GM23248 (cell line): ENCODE results near the gene SUSD4. TPM values are rescaled to one million over a fixed set of nuclear protein-coding genes. Genes with fewer than 3 reads are reported as not detected.

Experiments used
- DNase-seq: peaks from one replicate; pipeline ENCODE4 v3.0.0-alpha.2; 2015
- H2AFZ ChIP-seq: fragments of 200-600 bp; sonication (generic); 2 replicates; pipeline ENCODE4 v1.6.1; 2016; ENCODE audit warnings: antibody characterized with exemption
- H3F3A ChIP-seq: fragments of 200-600 bp; sonication (generic); 2 replicates; pipeline ENCODE4 v1.6.1; 2016; ENCODE audit warnings: mild to moderate bottlenecking, antibody characterized with exemption, mixed run types; ENCODE audit not compliant: insufficient read depth
- H3K27ac ChIP-seq: fragments of 200-600 bp; sonication (generic); 2 replicates; pipeline ENCODE4 v1.5.1; 2016; ENCODE audit warnings: mild to moderate bottlenecking
- H3K27me3 ChIP-seq: fragments of 200-600 bp; sonication (generic); replicated peaks from 2 replicates; pipeline ENCODE4 v1.6.1; 2016; ENCODE audit warnings: mild to moderate bottlenecking; ENCODE audit not compliant: insufficient read depth
- H3K36me3 ChIP-seq: fragments of 200-600 bp; sonication (generic); 2 replicates; pipeline ENCODE4 v1.6.1; 2016; ENCODE audit warnings: low read depth, mild to moderate bottlenecking
- H3K4me1 ChIP-seq: fragments of 200-600 bp; sonication (generic); 2 replicates; pipeline ENCODE4 v1.6.1; 2016; ENCODE audit warnings: mild to moderate bottlenecking; ENCODE audit not compliant: insufficient read depth
- H3K4me2 ChIP-seq: fragments of 200-600 bp; sonication (generic); one replicate; pipeline ENCODE4 v1.6.1; 2016; ENCODE audit warnings: mild to moderate bottlenecking; ENCODE audit not compliant: unreplicated experiment
- H3K4me3 ChIP-seq: fragments of 200-600 bp; sonication (generic); 2 replicates; pipeline ENCODE4 v1.5.1; 2016; ENCODE audit warnings: mild to moderate bottlenecking
- H3K79me2 ChIP-seq: fragments of 200-600 bp; sonication (generic); 2 replicates; pipeline ENCODE4 v1.6.1; 2016; ENCODE audit warnings: mild to moderate bottlenecking; ENCODE audit not compliant: insufficient read depth
- H3K9ac ChIP-seq: fragments of 200-600 bp; sonication (generic); 2 replicates; pipeline ENCODE4 v1.6.1; 2016; ENCODE audit warnings: mild to moderate bottlenecking
- H3K9me2 ChIP-seq: fragments of 200-600 bp; sonication (generic); 2 replicates; pipeline ENCODE4 v1.6.1; 2016; ENCODE audit warnings: mixed run types, mild to moderate bottlenecking, moderate library complexity; ENCODE audit not compliant: insufficient read depth
- H3K9me3 ChIP-seq: fragments of 200-600 bp; sonication (generic); one replicate; pipeline ENCODE4 v1.6.1; 2017; ENCODE audit warnings: low read depth
- H4K20me1 ChIP-seq: fragments of 200-600 bp; sonication (generic); 2 replicates; pipeline ENCODE4 v1.6.0; 2016; ENCODE audit not compliant: insufficient read depth
- EZH2 ChIP-seq: fragments of 200-600 bp; sonication (generic); IDR thresholded peaks from 2 replicates; pipeline ENCODE4 v1.6.1; 2018; ENCODE audit warnings: antibody characterized with exemption, mild to moderate bottlenecking; ENCODE audit not compliant: insufficient read depth, poor library complexity, severe bottlenecking
- EZH2phosphoT487 ChIP-seq: fragments of 200-600 bp; sonication (generic); IDR thresholded peaks from 2 replicates; pipeline ENCODE4 v1.6.1; 2018; ENCODE audit warnings: antibody characterized with exemption, moderate library complexity, mild to moderate bottlenecking, low read depth; ENCODE audit not compliant: insufficient read depth
- WGBS, 2 experiments: methylation state at CpG; one replicate each; pipeline ENCODE4 v1.1.6; 2015 to 2017; ENCODE audit warnings: low lambda C conversion rate in 2 of 2, low coverage in 1 of 2; ENCODE audit errors: missing lambda C conversion rate in 2 of 2; 5-methylcytosine and 5-hydroxymethylcytosine counted together
- in situ Hi-C: fragments of 300-500 bp; cut with MboI; formaldehyde crosslinking; loops from 2 replicates; pipeline ENCODE4 v1.15.0; 2020
- polyA plus RNA-seq: library from polyadenylated mRNA; unstranded; fragments of >200 nt; fragmentation: Nextera tagmentation; extraction: Ambion mirVana; gene quantifications from 2 replicates; pipeline ENCODE4 v1.2.1, GENCODE V29; 2016
- total RNA-seq: library from RNA; depleted of rRNA; stranded (reverse); fragments of >200 nt; shearing (Covaris generic); gene quantifications from 2 replicates; pipeline ENCODE4 v1.2.3, GENCODE V29; 2014

Gene SUSD4
- total and polyA plus RNA-seq, 2 experiments from 2014 or later: 1.1 to 3.9 TPM

DNA sequence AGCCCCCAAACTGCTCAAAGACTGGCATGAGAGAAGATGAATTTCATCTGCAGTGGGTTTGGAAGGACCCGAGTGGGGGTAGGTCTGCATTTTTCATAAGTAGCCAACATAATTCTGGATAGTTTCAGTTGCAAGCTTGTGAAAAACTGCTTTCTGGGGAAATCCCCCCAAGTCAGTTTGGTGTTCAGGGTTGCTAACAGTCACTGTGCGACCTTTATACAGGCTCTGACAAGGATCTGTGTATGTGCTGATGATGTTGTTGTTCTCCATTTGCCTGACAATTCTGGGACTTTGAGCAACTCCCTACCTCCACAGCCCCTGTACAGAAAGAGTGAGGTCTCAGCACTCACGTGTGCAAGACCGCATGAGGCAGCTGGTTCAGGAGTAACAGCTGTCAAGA lies 87.9 kb downstream of the SUSD4 start:
- Histone ChIP-seq H2AFZ (no peak overlapping the region), H3K27ac (no peak overlapping the region), H3K9me2 (no peaks in the 10 kb centered on the region), H3F3A (no peaks in the 10 kb centered on the region), H3K9ac (no peak overlapping the region), H3K27me3 (peaks cover 10% of the 10 kb centered on the region; the same call in 1 of the 2 replicates), H4K20me1 (no peaks in the 10 kb centered on the region), H3K4me2 (no peak overlapping the region), H3K79me2 (no peaks in the 10 kb centered on the region), H3K36me3 (no peaks in the 10 kb centered on the region), H3K4me3 (no peak overlapping the region), H3K4me1 (no peaks in the 10 kb centered on the region), H3K9me3 (no peaks in the 10 kb centered on the region)
- no peak for TF ChIP-seq EZH2
- TF ChIP-seq EZH2phosphoT487: no peak
- 77 to 83% methylated on average over 4 of the region's 4 CpGs for WGBS, 2 experiments
- in situ Hi-C loops: no loop called here
- DNase-seq: no peak

DNA sequence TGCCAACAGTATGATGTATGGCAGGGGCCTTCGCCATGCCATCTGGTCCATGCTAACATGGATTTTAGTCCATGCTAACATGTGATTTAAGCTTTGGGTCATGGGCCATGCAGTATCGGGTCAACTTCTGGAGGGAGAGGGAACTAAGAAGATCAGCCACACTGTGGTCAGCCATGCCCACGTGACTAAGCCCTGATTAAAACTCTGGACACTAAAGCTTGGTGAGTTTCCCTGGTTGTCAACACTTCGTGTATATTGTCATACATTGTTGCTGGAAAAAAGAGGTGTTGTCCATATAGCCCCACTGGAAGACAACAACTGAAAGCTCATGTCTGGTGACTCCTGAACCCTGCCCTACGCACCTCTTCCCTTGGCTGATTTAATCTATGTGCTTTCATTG lies 90.5 kb downstream of the SUSD4 start:
- H2AFZ ChIP-seq: no peak overlapping the region
- H4K20me1 ChIP-seq: no peaks in the 10 kb centered on the region
- TF ChIP-seq EZH2phosphoT487: no peak
- no peak for TF ChIP-seq EZH2
- H3K36me3 ChIP-seq: no peaks in the 10 kb centered on the region
- H3F3A ChIP-seq: no peaks in the 10 kb centered on the region
- H3K27ac ChIP-seq: no peak overlapping the region
- H3K4me2 ChIP-seq: no peak overlapping the region
- DNase-seq: no peak
- in situ Hi-C loops: no loop called here
- no peaks in the 10 kb centered on the region for H3K9me3 ChIP-seq
- no peak overlapping the region for H3K9ac ChIP-seq
- no peak overlapping the region for H3K4me3 ChIP-seq
- no peaks in the 10 kb centered on the region for H3K4me1 ChIP-seq
- H3K9me2 ChIP-seq: no peaks in the 10 kb centered on the region
- H3K27me3 ChIP-seq: peaks cover 10% of the 10 kb centered on the region; the same call in 1 of the 2 replicates
- H3K79me2 ChIP-seq: no peaks in the 10 kb centered on the region
- WGBS, 2 experiments: 67 to 69% methylated on average over 5 of the region's 5 CpGs

DNA sequence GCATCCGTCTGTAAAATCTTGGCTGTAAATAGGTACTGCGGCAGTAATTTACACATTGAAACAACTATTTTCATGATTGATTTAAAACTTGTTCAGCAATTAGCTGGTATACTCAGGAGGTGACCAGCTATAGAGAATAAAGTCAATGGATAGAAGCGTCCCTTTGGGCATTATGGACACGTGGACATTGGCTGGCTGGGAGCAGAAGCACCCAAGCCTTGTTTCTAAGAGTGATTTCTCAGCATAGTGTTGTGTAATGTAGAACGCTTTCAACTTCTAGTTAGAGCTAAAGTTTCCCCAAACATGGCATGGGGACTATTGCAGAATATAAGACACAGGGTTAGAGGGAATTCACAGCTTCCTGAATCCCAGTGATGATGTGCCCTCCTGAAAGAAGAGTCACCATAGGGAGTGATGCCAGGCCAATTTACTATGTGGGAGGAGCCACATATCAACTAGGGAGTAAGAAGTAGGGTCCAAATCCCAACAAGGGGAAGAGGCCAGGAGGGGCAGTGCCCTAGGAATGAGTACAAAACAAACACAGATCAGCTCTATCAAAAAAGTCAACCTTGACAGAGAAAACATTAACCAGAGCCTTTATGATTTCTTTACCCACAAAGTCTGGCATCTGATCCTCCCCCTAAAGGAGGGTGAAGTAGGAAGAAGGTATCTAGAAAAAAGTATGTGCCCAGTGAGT lies 92.7 kb downstream of the SUSD4 start:
- H3K4me1 ChIP-seq: no peaks in the 10 kb centered on the region
- no peaks in the 10 kb centered on the region for H3K36me3 ChIP-seq
- TF ChIP-seq EZH2 (no peak), EZH2phosphoT487 (no peak)
- no peaks in the 10 kb centered on the region for H3F3A ChIP-seq
- H3K27ac ChIP-seq: no peak overlapping the region
- no peak overlapping the region for H3K9ac ChIP-seq
- H3K9me3 ChIP-seq: no peaks in the 10 kb centered on the region
- no peak overlapping the region for H3K4me2 ChIP-seq
- H3K9me2 ChIP-seq: no peaks in the 10 kb centered on the region
- no peaks in the 10 kb centered on the region for H3K79me2 ChIP-seq
- H4K20me1 ChIP-seq: no peaks in the 10 kb centered on the region
- WGBS, 2 experiments: 85 to 88% methylated on average over 5 of the region's 5 CpGs
- no peak for DNase-seq
- in situ Hi-C loops: no loop called here
- H3K27me3 ChIP-seq: 0 out of 2 replicates have a peak, but pooled peaks cover 9% of the 10 kb centered on the region
- H3K4me3 ChIP-seq: no peak overlapping the region
- H2AFZ ChIP-seq: no peak overlapping the region

DNA sequence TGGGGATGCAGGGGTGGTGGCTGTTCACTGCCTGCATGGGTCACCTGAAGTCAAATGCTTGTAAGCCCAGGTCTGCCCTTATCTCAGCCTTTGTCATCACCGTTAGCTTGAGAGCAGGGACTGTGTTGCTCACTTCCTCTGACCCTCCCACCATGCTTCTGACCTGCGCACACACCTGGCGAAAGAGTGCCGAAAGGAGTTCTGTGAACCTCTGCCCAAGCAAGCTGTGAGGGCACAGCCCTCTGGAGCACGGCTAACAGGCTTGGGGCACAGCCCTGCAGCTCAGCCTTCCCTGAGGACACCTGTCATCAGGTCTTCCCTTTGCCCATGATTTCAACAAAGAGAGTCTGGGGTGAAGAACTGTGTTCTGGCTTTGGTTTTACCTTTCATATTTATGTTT lies 93.8 kb downstream of the SUSD4 start:
- no peaks in the 10 kb centered on the region for H3F3A ChIP-seq
- H3K4me1 ChIP-seq: no peaks in the 10 kb centered on the region
- no peak overlapping the region for H3K9ac ChIP-seq
- no peak overlapping the region for H2AFZ ChIP-seq
- H4K20me1 ChIP-seq: no peaks in the 10 kb centered on the region
- WGBS, 2 experiments: 65 to 71% methylated on average over 5 of the region's 5 CpGs
- H3K79me2 ChIP-seq: no peaks in the 10 kb centered on the region
- in situ Hi-C loops: no loop called here
- no peaks in the 10 kb centered on the region for H3K36me3 ChIP-seq
- no peak overlapping the region for H3K27ac ChIP-seq
- DNase-seq: no peak
- 0 out of 2 replicates have a peak, but pooled peaks cover 6% of the 10 kb centered on the region for H3K27me3 ChIP-seq
- H3K9me2 ChIP-seq: no peaks in the 10 kb centered on the region
- no peak overlapping the region for H3K4me3 ChIP-seq
- H3K4me2 ChIP-seq: no peak overlapping the region
- no peaks in the 10 kb centered on the region for H3K9me3 ChIP-seq
- TF ChIP-seq EZH2 (no peak), EZH2phosphoT487 (no peak)

DNA sequence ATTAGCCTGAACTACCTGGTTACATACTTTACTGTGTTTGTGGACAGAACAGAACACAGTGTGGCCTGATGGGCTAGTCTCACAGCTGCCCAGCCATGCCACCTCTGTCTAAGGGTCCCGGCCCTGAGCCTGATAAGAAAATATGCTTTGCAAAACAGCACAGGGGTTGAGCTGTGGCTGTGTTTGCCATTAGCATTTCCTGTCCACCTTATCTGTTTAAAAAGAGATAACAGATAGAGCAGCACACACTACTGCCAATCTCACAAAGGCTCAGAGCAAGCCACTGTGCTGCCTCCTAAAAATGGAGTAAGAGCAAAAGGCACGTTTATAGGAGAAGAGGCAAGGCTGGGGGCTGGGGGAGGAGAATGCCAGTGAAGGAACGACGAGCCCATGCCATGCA lies 95.0 kb downstream of the SUSD4 start:
- DNase-seq: no peak
- Histone ChIP-seq H4K20me1 (no peaks in the 10 kb centered on the region), H3K9me3 (no peaks in the 10 kb centered on the region), H3K4me2 (no peak overlapping the region), H3K4me3 (no peak overlapping the region), H3F3A (no peaks in the 10 kb centered on the region), H3K79me2 (no peaks in the 10 kb centered on the region), H2AFZ (no peak overlapping the region), H3K36me3 (no peaks in the 10 kb centered on the region), H3K27me3 (0 out of 2 replicates have a peak, but pooled peaks cover 4% of the 10 kb centered on the region), H3K4me1 (no peaks in the 10 kb centered on the region), H3K9me2 (no peaks in the 10 kb centered on the region), H3K27ac (no peak overlapping the region), H3K9ac (no peak overlapping the region)
- 77 to 80% methylated on average over 4 of the region's 4 CpGs for WGBS, 2 experiments
- TF ChIP-seq EZH2 (no peak), EZH2phosphoT487 (no peak)
- in situ Hi-C loops: no loop called here
